Skeletal muscle satellite cell (primary cell): Measurements from ENCODE around the gene IFNA5.

ENCODE experiments used
- H3K27me3 ChIP-seq: 2 replicates; pipeline ENCODE4 v1.7.0; 2013; ENCODE audit warnings: low read length; ENCODE audit not compliant: control insufficient read depth, insufficient read depth
- H3K36me3 ChIP-seq: 2 replicates; pipeline ENCODE4 v1.7.0; 2013; ENCODE audit warnings: mild to moderate bottlenecking, control low read depth, low read length; ENCODE audit not compliant: insufficient read depth
- H3K4me1 ChIP-seq: 2 replicates; pipeline ENCODE4 v1.7.0; 2013; ENCODE audit warnings: low read length; ENCODE audit not compliant: control insufficient read depth, insufficient read depth
- H3K4me2 ChIP-seq: 2 replicates; pipeline ENCODE4 v1.7.0; 2013; ENCODE audit warnings: mild to moderate bottlenecking, low read length
- H3K4me3 ChIP-seq: 2 replicates; pipeline ENCODE4 v1.7.0; 2013; ENCODE audit warnings: low read length
- H3K9ac ChIP-seq: 2 replicates; pipeline ENCODE4 v1.7.0; 2013; ENCODE audit warnings: mild to moderate bottlenecking, low read depth, low read length, moderate library complexity
- H3K9me3 ChIP-seq: replicated peaks from 2 replicates; pipeline ENCODE4 v1.7.0; 2013; ENCODE audit warnings: mild to moderate bottlenecking, control low read depth, low read length

IFNA5 gene

GRCh38 chr9:21322911-21323461, 17.9 kb upstream of the IFNA5 start:
- no peaks in the 10 kb centered on the region for H3K9me3 ChIP-seq
- H3K36me3 ChIP-seq, result peaks cover 27% of the 10 kb centered on the region
- H3K27me3 ChIP-seq, result no peaks in the 10 kb centered on the region
- H3K4me2 ChIP-seq, result no peak overlapping the region
- H3K9ac ChIP-seq, result no peak overlapping the region
- H3K4me1 ChIP-seq, result no peaks in the 10 kb centered on the region
- H3K4me3 ChIP-seq, result no peak overlapping the region

- Histone ChIP-seq H3K4me3 (no peak overlapping the region), H3K9ac (no peak overlapping the region), H3K36me3 (peaks cover 27% of the 10 kb centered on the region), H3K4me2 (no peak overlapping the region), H3K27me3 (no peaks in the 10 kb centered on the region), H3K4me1 (no peaks in the 10 kb centered on the region), H3K9me3 (no peaks in the 10 kb centered on the region)
These were observed 15.4 kb upstream of the IFNA5 start for GRCh38 chr9:21320465-21320864.

GRCh38 chr9:21317956-21318923, 13.1 kb upstream of the IFNA5 start:
- Histone ChIP-seq H3K4me2 (no peak overlapping the region), H3K9me3 (no peaks in the 10 kb centered on the region), H3K4me1 (no peaks in the 10 kb centered on the region), H3K9ac (no peak overlapping the region), H3K4me3 (no peak overlapping the region), H3K36me3 (peaks cover 13% of the 10 kb centered on the region), H3K27me3 (no peaks in the 10 kb centered on the region)

- Histone ChIP-seq H3K9me3 (no peaks in the 10 kb centered on the region), H3K9ac (no peak overlapping the region), H3K4me3 (no peak overlapping the region), H3K27me3 (no peaks in the 10 kb centered on the region), H3K36me3 (peaks cover 3% of the 10 kb centered on the region), H3K4me1 (no peaks in the 10 kb centered on the region), H3K4me2 (no peak overlapping the region)
These were observed 11.7 kb upstream of the IFNA5 start for GRCh38 chr9:21316860-21317259.

- Histone ChIP-seq H3K9ac (no peak overlapping the region), H3K36me3 (no peaks in the 10 kb centered on the region), H3K4me2 (no peak overlapping the region), H3K9me3 (no peaks in the 10 kb centered on the region), H3K4me1 (no peaks in the 10 kb centered on the region), H3K4me3 (no peak overlapping the region), H3K27me3 (no peaks in the 10 kb centered on the region)
These were observed 11.1 kb upstream of the IFNA5 start for GRCh38 chr9:21316032-21316842.

- no peak overlapping the region for H3K4me3 ChIP-seq
- no peaks in the 10 kb centered on the region for H3K4me1 ChIP-seq
- H3K9ac ChIP-seq, result no peak overlapping the region
- no peaks in the 10 kb centered on the region for H3K9me3 ChIP-seq
- no peaks in the 10 kb centered on the region for H3K36me3 ChIP-seq
- peaks cover 8% of the 10 kb centered on the region for H3K27me3 ChIP-seq
- H3K4me2 ChIP-seq, result no peak overlapping the region
These were observed 9.0 kb upstream of the IFNA5 start for GRCh38 chr9:21314152-21314551.

- H3K4me2 ChIP-seq, result no peak overlapping the region
- no peaks in the 10 kb centered on the region for H3K36me3 ChIP-seq
- H3K4me3 ChIP-seq, result no peak overlapping the region
- H3K9me3 ChIP-seq, result no peaks in the 10 kb centered on the region
- no peaks in the 10 kb centered on the region for H3K4me1 ChIP-seq
- H3K27me3 ChIP-seq, result peaks cover 29% of the 10 kb centered on the region
- H3K9ac ChIP-seq, result no peak overlapping the region
These were observed 6.8 kb upstream of the IFNA5 start for GRCh38 chr9:21311889-21312288.

GRCh38 chr9:21295992-21296391, 9.1 kb downstream of the IFNA5 start:
- H3K4me2 ChIP-seq, result no peak overlapping the region
- peaks cover 40% of the 10 kb centered on the region for H3K27me3 ChIP-seq
- no peaks in the 10 kb centered on the region for H3K4me1 ChIP-seq
- H3K4me3 ChIP-seq, result no peak overlapping the region
- H3K36me3 ChIP-seq, result no peaks in the 10 kb centered on the region
- no peaks in the 10 kb centered on the region for H3K9me3 ChIP-seq
- H3K9ac ChIP-seq, result no peak overlapping the region

GRCh38 chr9:21294904-21295538, 10.1 kb downstream of the IFNA5 start:
- H3K9me3 ChIP-seq, result no peaks in the 10 kb centered on the region
- H3K4me1 ChIP-seq, result no peaks in the 10 kb centered on the region
- no peak overlapping the region for H3K4me2 ChIP-seq
- H3K4me3 ChIP-seq, result no peak overlapping the region
- no peak overlapping the region for H3K9ac ChIP-seq
- no peaks in the 10 kb centered on the region for H3K36me3 ChIP-seq
- H3K27me3 ChIP-seq, result peaks cover 40% of the 10 kb centered on the region

- Histone ChIP-seq H3K27me3 (peaks cover 46% of the 10 kb centered on the region), H3K4me2 (no peak overlapping the region), H3K4me3 (no peak overlapping the region), H3K36me3 (no peaks in the 10 kb centered on the region), H3K4me1 (no peaks in the 10 kb centered on the region), H3K9ac (no peak overlapping the region), H3K9me3 (no peaks in the 10 kb centered on the region)
These were observed 10.7 kb downstream of the IFNA5 start for GRCh38 chr9:21294364-21294774.

GRCh38 chr9:21289848-21290247, 15.3 kb downstream of the IFNA5 start:
- Histone ChIP-seq H3K9ac (no peak overlapping the region), H3K4me2 (no peak overlapping the region), H3K9me3 (no peaks in the 10 kb centered on the region), H3K36me3 (no peaks in the 10 kb centered on the region), H3K4me3 (no peak overlapping the region), H3K27me3 (peaks cover 64% of the 10 kb centered on the region), H3K4me1 (no peaks in the 10 kb centered on the region)
